ENCODE results near the gene UGT1A8. TPM values are rescaled to one million over a fixed set of nuclear protein-coding genes. Genes with fewer than 3 reads are reported as not detected.
A peak's percentile ranks its signal among the peaks of the same experiment; 100 is the strongest.

The UGT1A8 gene
- total and polyA plus RNA-seq, 9 donors = not detected

DNA sequence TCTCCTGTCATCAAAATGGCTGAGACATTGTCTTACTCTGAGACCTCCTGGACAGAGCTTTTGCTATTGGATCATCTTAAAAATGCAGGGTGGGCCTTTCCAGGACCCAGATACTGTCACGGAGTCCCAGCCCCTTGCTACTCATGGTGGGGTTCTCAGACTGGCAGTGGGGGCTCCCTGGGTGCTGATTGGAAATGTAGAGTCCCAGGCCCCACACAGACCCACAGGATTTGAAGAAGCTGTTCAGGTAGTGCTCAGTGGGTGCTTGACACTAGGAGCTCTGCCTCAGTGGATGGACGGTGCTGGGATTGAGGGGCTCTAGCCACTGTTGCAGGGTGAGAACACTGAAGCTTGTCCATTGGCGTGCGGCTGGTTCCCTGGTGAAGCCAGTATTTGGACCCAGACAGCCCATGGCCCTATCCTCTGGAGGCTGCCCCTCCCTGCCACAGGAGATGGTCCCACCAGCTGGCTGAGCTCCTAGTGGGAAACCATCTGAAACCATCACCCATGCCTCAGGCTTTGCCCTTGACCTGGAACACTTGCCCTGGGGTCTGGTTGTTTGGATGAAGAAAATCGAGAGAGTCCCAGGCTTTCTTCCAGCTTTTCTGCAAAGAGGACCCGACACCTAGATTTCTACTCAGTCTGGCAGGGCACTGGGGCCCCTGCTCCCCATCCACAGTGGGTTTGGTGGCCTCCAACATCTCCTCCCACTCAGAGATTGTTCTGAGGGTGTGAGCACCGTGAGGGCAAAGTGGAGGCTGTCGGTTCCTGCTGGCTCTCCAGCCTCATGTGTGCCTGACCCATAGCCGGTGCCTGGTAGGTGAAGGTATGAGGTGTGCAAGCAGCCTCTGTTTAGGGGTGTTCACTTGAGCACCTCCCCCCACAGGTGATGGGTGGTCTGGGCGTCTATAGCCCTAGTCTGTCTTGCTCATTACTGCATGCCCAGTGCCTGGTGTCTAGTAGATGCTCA is 190.8 kb downstream of the UGT1A8 start:
- Histone ChIP-seq H3K36me3 (no peaks in the 10 kb centered on the region), H3K9me3 (no peaks in the 10 kb centered on the region), H3K4me1 (ENCODE audit: insufficient read depth) (no peaks in the 10 kb centered on the region), H3K27ac (no peak overlapping the region), H3K27me3 (no peaks in the 10 kb centered on the region), H3K4me3 (no peak overlapping the region)
- WGBS, 3 donors = 61 to 76% (median 68%) methylated on average over 10 of the region's 10 CpGs
- peak in 1 of 5 donors; percentile 10 for DNase-seq
- TF ChIP-seq EP300 (IDR thresholded peaks at IDR 0.05) = no peak
- TF ChIP-seq POLR2A (IDR thresholded peaks at IDR 0.05) = no peak
- TF ChIP-seq, protein P1, sequence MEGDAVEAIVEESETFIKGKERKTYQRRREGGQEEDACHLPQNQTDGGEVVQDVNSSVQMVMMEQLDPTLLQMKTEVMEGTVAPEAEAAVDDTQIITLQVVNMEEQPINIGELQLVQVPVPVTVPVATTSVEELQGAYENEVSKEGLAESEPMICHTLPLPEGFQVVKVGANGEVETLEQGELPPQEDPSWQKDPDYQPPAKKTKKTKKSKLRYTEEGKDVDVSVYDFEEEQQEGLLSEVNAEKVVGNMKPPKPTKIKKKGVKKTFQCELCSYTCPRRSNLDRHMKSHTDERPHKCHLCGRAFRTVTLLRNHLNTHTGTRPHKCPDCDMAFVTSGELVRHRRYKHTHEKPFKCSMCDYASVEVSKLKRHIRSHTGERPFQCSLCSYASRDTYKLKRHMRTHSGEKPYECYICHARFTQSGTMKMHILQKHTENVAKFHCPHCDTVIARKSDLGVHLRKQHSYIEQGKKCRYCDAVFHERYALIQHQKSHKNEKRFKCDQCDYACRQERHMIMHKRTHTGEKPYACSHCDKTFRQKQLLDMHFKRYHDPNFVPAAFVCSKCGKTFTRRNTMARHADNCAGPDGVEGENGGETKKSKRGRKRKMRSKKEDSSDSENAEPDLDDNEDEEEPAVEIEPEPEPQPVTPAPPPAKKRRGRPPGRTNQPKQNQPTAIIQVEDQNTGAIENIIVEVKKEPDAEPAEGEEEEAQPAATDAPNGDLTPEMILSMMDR (IDR thresholded peaks at IDR 0.05) = no peak
- intact Hi-C loops (cut with DNase I) = no loop called here

DNA sequence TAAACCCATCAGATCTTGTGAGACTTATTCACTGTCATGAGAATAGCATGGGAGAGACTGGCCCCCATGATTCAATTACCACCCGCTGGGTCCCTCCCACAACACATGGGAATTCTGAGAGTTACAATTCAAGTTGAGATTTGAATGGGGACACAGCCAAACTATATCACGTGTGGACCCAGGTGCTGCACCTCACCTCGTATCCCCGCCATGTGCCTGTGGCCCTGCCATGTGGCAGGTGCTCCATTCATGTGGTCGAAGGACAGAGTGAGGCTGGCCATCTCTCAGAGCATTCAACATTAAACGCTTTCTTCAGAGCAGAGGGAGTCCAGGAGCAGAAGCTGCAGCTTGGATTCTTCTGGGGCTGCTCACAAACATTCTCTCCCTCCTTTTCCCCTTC is 193.0 kb downstream of the UGT1A8 start:
- no peaks in the 10 kb centered on the region for H3K9me3 ChIP-seq
- WGBS, 3 donors = 77 to 85% (median 80%) methylated on average over 6 of the region's 6 CpGs
- H3K27me3 ChIP-seq = no peaks in the 10 kb centered on the region
- H3K4me1 ChIP-seq (ENCODE audit: insufficient read depth) = no peaks in the 10 kb centered on the region
- TF ChIP-seq EP300 (IDR thresholded peaks at IDR 0.05) (no peak), POLR2A (IDR thresholded peaks at IDR 0.05) (no peak)
- TF ChIP-seq, protein P1 (IDR thresholded peaks at IDR 0.05) = no peak
- H3K27ac ChIP-seq = no peak overlapping the region
- H3K36me3 ChIP-seq = no peaks in the 10 kb centered on the region
- H3K4me3 ChIP-seq = no peak overlapping the region
- intact Hi-C loops (cut with DNase I) = no loop called here
- DNase-seq = no peak

DNA sequence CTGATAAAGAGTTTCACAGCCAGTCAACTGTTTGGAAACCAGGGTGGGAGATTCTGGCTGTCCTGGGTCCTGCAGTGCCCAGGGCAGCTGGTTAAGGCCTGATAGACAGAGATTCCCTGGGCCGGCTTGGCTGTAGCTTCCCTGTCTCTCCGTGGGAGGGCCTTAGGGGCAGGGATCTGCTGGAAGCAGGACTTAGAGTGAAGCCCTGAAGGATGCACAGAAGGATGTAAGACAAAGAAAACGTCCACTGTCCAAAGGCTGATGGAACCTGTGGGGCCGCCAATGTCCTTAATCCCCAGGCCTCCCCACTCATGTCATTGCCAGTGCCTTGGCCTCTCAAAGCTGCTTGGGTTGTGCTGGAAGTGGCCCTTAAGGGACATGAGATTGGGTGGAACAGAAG is 193.7 kb downstream of the UGT1A8 start:
- intact Hi-C loops (cut with DNase I) = no loop called here
- TF ChIP-seq POLR2A (IDR thresholded peaks at IDR 0.05) = no peak

DNA sequence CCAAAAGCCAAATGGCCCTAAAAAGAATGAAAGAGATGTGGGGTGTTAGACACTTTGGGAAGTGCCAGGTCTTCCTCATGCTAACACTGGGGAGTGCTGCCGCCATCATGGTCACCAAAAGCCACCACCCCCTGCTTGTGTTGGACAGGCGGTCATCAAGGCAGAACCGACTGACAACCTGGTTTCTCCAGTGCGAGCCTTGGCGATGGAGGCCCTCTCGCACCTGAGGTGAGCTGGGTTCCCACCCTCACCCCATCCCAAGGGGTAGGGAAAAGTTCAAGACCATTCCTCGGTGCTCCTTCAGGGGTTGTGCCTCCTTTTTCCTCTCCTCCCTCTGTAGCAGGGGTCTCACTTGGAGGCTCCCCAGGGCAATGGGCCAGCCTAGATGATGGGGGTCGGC is 194.3 kb downstream of the UGT1A8 start:
- Histone ChIP-seq H3K27me3 (no peaks in the 10 kb centered on the region), H3K27ac (no peak overlapping the region), H3K36me3 (no peaks in the 10 kb centered on the region), H3K4me3 (no peak overlapping the region), H3K9me3 (no peaks in the 10 kb centered on the region), H3K4me1 (ENCODE audit: insufficient read depth) (no peaks in the 10 kb centered on the region)
- peak in 1 of 5 donors; percentile 5 for DNase-seq
- TF ChIP-seq, protein P1 (IDR thresholded peaks at IDR 0.05) = no peak
- TF ChIP-seq POLR2A (IDR thresholded peaks at IDR 0.05) = no peak
- TF ChIP-seq EP300 (IDR thresholded peaks at IDR 0.05) = no peak
- 82 to 89% (median 85%) methylated on average over 8 of the region's 8 CpGs for WGBS, 3 donors
- intact Hi-C loops (cut with DNase I) = no loop called here

More for the DNA sequence above, 193.7 kb downstream of the UGT1A8 start:
- H3K4me1 ChIP-seq (ENCODE audit: insufficient read depth) = no peaks in the 10 kb centered on the region
- no peaks in the 10 kb centered on the region for H3K27me3 ChIP-seq
- no peaks in the 10 kb centered on the region for H3K9me3 ChIP-seq
- no peaks in the 10 kb centered on the region for H3K36me3 ChIP-seq
- no peak overlapping the region for H3K27ac ChIP-seq
- H3K4me3 ChIP-seq = no peak overlapping the region
- DNase-seq = peak in 1 of 5 donors; percentile 11
- 60 to 67% (median 61%) methylated on average over 4 of the region's 4 CpGs for WGBS, 3 donors

All from ovary (tissue), 9 donors.